HCT116 (cell line): Measurements from ENCODE around the gene PCDH15. TPM values are rescaled to one million over a fixed set of nuclear protein-coding genes. Genes with fewer than 3 reads are reported as not detected.

Experiments used
- ATAC-seq: fragments of 200-7000 bp; cut with Tn5 transposase; 2 replicates; pipeline ENCODE4 v1.9.1; 2020; ENCODE audit warnings: mild to moderate bottlenecking, moderate library complexity
- BruUV-seq: library from RNA; stranded (reverse); fragments of 400-500 nt; replicated peaks from 2 replicates; lab custom pipeline; 2021; lab: Mats Ljungman, UMichigan
- CTCF ChIA-PET: fragments of 300-600 bp; sonication (Branson Sonifier 250); formaldehyde crosslinking; loops from one replicate; lab custom pipeline; 2021; ENCODE audit warnings: antibody characterized with exemption; lab: Charles Lee
- POLR2A ChIA-PET: fragments of 300-600, 350-600 bp; sonication (Branson Sonifier 250); formaldehyde crosslinking; loops from one replicate; lab custom pipeline; 2021; ENCODE audit warnings: antibody characterized with exemption; lab: Charles Lee
- RAD21 ChIA-PET, 2 experiments: fragments of 300-600 bp; sonication (Branson Sonifier 250); formaldehyde crosslinking; loops; one replicate each; lab custom pipeline; 2023; ENCODE audit warnings: low total read pairs in 2 of 2; ENCODE audit not compliant: uncharacterized antibody in 2 of 2, unreplicated experiment in 2 of 2, low non-redundant PET in 1 of 2; lab: Charles Lee
- DNase-seq: peaks from one replicate; pipeline ENCODE4 v3.0.0-alpha.2; 2010; ENCODE audit warnings: low read depth, low spot score
- H2AFZ ChIP-seq: fragments of 200-600 bp; shearing (Covaris generic), sonication (generic); 2 replicates; pipeline ENCODE4 v1.6.1; 2017; ENCODE audit warnings: low read depth, mixed run types, mixed read lengths, antibody characterized with exemption, low read length; ENCODE audit not compliant: poor library complexity, severe bottlenecking
- H3K27ac ChIP-seq: 2 replicates; pipeline ENCODE4 v1.5.1; 2012; ENCODE audit warnings: low read depth, low read length
- H3K27me3 ChIP-seq: fragments of 200-600 bp; sonication (generic); 2 replicates; pipeline ENCODE4 v1.6.1; 2016; ENCODE audit warnings: mixed run types, low read length, mixed read lengths; ENCODE audit not compliant: insufficient read depth
- H3K36me3 ChIP-seq, 2 experiments: fragments of 200-500 bp in 1 of 2; fragments of 200-600 bp in 1 of 2; sonication (Bioruptor generic) in 1 of 2; sonication (generic) in 1 of 2; 2 replicates each; pipeline versions ENCODE4 v1.5.1 to v1.6.1; 2014 to 2016; ENCODE audit warnings: low read length in 2 of 2, inconsistent platforms in 1 of 2, mixed read lengths in 1 of 2, mixed run types in 1 of 2; ENCODE audit not compliant: insufficient read depth in 2 of 2, control insufficient read depth in 1 of 2
- H3K4me1 ChIP-seq, 2 experiments: fragments of 200-600 bp in 1 of 2; sonication (generic) in 1 of 2; 2 replicates each; pipeline versions ENCODE4 v1.5.1 to v1.6.1; 2012 to 2017; ENCODE audit warnings: low read length in 2 of 2, inconsistent platforms in 1 of 2, mild to moderate bottlenecking in 1 of 2, mixed read lengths in 1 of 2, mixed run types in 1 of 2, moderate library complexity in 1 of 2; ENCODE audit not compliant: insufficient read depth in 2 of 2, control insufficient read depth in 1 of 2
- H3K4me2 ChIP-seq: fragments of 200-600 bp; sonication (generic); 2 replicates; pipeline ENCODE4 v1.6.1; 2017; ENCODE audit warnings: mixed run types, low read length, mixed read lengths
- H3K4me3 ChIP-seq, 2 experiments: fragments of 200-600 bp in 1 of 2; sonication (generic) in 1 of 2; replicated peaks in 1 of 2; 2 replicates each; pipeline ENCODE4 v1.5.1; 2011 to 2016; ENCODE audit warnings: low read length in 2 of 2, control low read depth in 1 of 2, low read depth in 1 of 2, mild to moderate bottlenecking in 1 of 2, mixed read lengths in 1 of 2, mixed run types in 1 of 2
- H3K79me2 ChIP-seq: fragments of 200-600 bp; sonication (generic); 2 replicates; pipeline ENCODE4 v1.6.1; 2017; ENCODE audit warnings: mild to moderate bottlenecking, mixed run types, low read length, moderate library complexity, mixed read lengths; ENCODE audit not compliant: insufficient read depth
- H3K9ac ChIP-seq: fragments of 200-600 bp; sonication (generic); 2 replicates; pipeline ENCODE4 v1.6.1; 2016; ENCODE audit warnings: low read length, mixed read lengths
- H3K9me2 ChIP-seq: fragments of 200-600 bp; sonication (generic), shearing (Covaris generic); 2 replicates; pipeline ENCODE4 v1.6.1; 2017; ENCODE audit warnings: mixed run types, mild to moderate bottlenecking, moderate library complexity; ENCODE audit not compliant: insufficient read depth
- H3K9me3 ChIP-seq, 2 experiments: fragments of 200-500 bp in 1 of 2; fragments of 200-600 bp in 1 of 2; sonication (Bioruptor generic) in 1 of 2; sonication (generic) in 1 of 2; 2 replicates each; pipeline ENCODE4 v1.6.1; 2014 to 2017; ENCODE audit warnings: low read length in 2 of 2, mixed read lengths in 2 of 2, inconsistent platforms in 1 of 2, low read depth in 1 of 2, mild to moderate bottlenecking in 1 of 2, mixed run types in 1 of 2, moderate library complexity in 1 of 2; ENCODE audit not compliant: control insufficient read depth in 1 of 2, insufficient read depth in 1 of 2
- H4K20me1 ChIP-seq: fragments of 200-600 bp; sonication (generic), shearing (Covaris generic); 2 replicates; pipeline ENCODE4 v1.6.1; 2017; ENCODE audit warnings: mixed run types, mild to moderate bottlenecking, moderate library complexity; ENCODE audit not compliant: insufficient read depth
- EGR1 ChIP-seq: IDR thresholded peaks from 2 replicates; pipeline ENCODE4 v1.6.1; 2012; ENCODE audit warnings: low read depth
- EZH2phosphoT487 ChIP-seq: fragments of 200-600 bp; IDR thresholded peaks from 2 replicates; pipeline ENCODE4 v1.6.1; 2018; ENCODE audit warnings: antibody characterized with exemption, borderline replicate concordance
- FOSL1 ChIP-seq: IDR thresholded peaks from 2 replicates; pipeline ENCODE4 v1.6.1; 2012; ENCODE audit warnings: low read depth
- JUND ChIP-seq: IDR thresholded peaks from 2 replicates; pipeline ENCODE4 v1.6.1; 2012
- TCF7L2 ChIP-seq: IDR thresholded peaks from 2 replicates; pipeline ENCODE4 v1.7.0; 2011; ENCODE audit warnings: borderline replicate concordance, inconsistent platforms; ENCODE audit not compliant: insufficient read depth, insufficient read length; ENCODE audit errors: extremely low read depth
- YY1 ChIP-seq: IDR thresholded peaks from 2 replicates; pipeline ENCODE4 v1.6.1; 2011; ENCODE audit warnings: low read length, low read depth, moderate library complexity, mild to moderate bottlenecking; ENCODE audit not compliant: insufficient replicate concordance; ENCODE audit errors: extremely low read depth
- ZFX ChIP-seq: fragments of 450-650 bp; IDR thresholded peaks from 2 replicates; pipeline ENCODE4 v1.6.1; 2017
- intact Hi-C: fragments of 100-400 bp; cut with micrococcal nuclease; formaldehyde crosslinking; loops from 2 replicates; pipeline ENCODE4 v1.10.0; 2022
- total RNA-seq: library from RNA; stranded (reverse); gene quantifications from one replicate; pipeline ENCODE4 v1.2.1, GENCODE V29; 2021; ENCODE audit not compliant: unreplicated experiment
- TF ChIP-seq, protein P1 (sequence below), 3 experiments: fragments of 200-600 bp in 1 of 3; sonication (generic) in 1 of 3; IDR thresholded peaks in 2 of 3; conservative IDR thresholded peaks in 1 of 3; 2 replicates each; pipeline ENCODE4 v1.5.1; 2012 to 2017; ENCODE audit warnings: low read depth in 2 of 3, low read length in 2 of 3, antibody characterized with exemption in 1 of 3, borderline replicate concordance in 1 of 3, control low read depth in 1 of 3, mild to moderate bottlenecking in 1 of 3, mixed read lengths in 1 of 3, mixed run types in 1 of 3, moderate library complexity in 1 of 3; ENCODE audit not compliant: insufficient read depth in 1 of 3
- TF ChIP-seq, protein P2 (sequence below): IDR thresholded peaks from 2 replicates; pipeline ENCODE4 v1.6.1; 2012
- TF ChIP-seq, protein P3 (sequence below): IDR thresholded peaks from 2 replicates; pipeline ENCODE4 v1.6.1; 2011; ENCODE audit warnings: mild to moderate bottlenecking, low read length, moderate library complexity; ENCODE audit not compliant: insufficient replicate concordance; ENCODE audit errors: extremely low read depth

PCDH15 gene
- total RNA-seq, 1 experiment from 2014 or later, result not detected

DNA sequence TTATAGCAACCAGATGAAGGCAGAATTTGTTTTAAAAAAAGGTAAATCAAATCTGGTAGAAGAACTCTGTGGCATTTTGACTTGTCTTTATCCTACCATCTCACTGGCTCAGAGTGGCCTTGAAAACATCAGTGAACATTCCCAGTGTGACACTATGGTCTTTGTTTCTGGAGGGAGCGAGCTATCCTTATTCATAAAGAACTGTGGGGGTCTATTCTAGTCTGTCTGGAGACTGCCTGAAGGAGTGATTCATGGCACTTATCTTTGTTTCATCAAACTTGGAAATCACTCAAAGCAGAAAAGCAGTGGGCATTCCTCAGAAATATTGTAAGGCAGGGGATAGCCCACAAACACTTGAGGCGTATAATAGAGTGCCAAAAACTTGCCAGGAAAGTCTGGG, 719.1 kb downstream of the PCDH15 start:
- Histone ChIP-seq H3K4me2 (no peak overlapping the region), H3K9ac (no peak overlapping the region), H3K9me2 (no peaks in the 10 kb centered on the region), H3K9me3 (peaks cover 10 to 19% of the 10 kb centered on the region in 2 experiments; a peak in 2 of 4 replicates), H3K79me2 (no peaks in the 10 kb centered on the region), H4K20me1 (no peaks in the 10 kb centered on the region), H3K4me1 (no peaks in the 10 kb centered on the region), H3K36me3 (no peaks in the 10 kb centered on the region), H3K27me3 (no peaks in the 10 kb centered on the region), H2AFZ (no peak overlapping the region), H3K4me3 (no peak overlapping the region), H3K27ac (no peak overlapping the region)
- ChIA-PET CTCF (no interaction called here), POLR2A (no interaction called here), RAD21 (no interaction called here)
- BruUV-seq, result no TSS peak
- intact Hi-C loops, result no loop called here
- DNase-seq, result no peak
- no peak for ATAC-seq
- no peak for TF ChIP-seq YY1
- TF ChIP-seq, protein P1, sequence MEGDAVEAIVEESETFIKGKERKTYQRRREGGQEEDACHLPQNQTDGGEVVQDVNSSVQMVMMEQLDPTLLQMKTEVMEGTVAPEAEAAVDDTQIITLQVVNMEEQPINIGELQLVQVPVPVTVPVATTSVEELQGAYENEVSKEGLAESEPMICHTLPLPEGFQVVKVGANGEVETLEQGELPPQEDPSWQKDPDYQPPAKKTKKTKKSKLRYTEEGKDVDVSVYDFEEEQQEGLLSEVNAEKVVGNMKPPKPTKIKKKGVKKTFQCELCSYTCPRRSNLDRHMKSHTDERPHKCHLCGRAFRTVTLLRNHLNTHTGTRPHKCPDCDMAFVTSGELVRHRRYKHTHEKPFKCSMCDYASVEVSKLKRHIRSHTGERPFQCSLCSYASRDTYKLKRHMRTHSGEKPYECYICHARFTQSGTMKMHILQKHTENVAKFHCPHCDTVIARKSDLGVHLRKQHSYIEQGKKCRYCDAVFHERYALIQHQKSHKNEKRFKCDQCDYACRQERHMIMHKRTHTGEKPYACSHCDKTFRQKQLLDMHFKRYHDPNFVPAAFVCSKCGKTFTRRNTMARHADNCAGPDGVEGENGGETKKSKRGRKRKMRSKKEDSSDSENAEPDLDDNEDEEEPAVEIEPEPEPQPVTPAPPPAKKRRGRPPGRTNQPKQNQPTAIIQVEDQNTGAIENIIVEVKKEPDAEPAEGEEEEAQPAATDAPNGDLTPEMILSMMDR (IDR thresholded peaks at IDR 0.05 in 2 of 3, conservative IDR thresholded peaks at IDR 0.05 in 1 of 3; ENCODE audit: borderline replicate concordance in 1 of 3, insufficient read depth in 1 of 3, low read depth in 2 of 3, low read length in 2 of 3), result no peak

DNA sequence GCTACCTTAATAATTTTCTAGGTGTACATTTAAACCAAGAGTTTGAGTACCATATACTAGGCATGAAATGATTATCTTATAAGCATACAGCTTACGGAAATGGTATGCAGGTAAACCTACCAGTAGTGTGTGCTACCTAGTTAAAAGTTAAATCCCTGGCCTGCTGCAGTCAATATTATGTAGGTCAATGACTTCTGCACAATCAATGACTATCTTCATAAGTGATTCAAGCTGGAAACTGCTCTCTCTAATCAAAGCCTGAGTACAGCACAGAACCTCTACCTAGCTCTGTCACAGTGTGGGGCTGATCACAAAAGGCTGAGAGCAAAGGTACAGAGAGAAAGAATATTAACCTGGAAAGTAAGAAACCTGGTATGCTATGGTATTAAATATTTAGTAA, 733.7 kb downstream of the PCDH15 start:
- POLR2A ChIA-PET, result no interaction called here
- no peaks in the 10 kb centered on the region; the same call in 1 of the 2 replicates for H4K20me1 ChIP-seq
- H3K9me2 ChIP-seq, result no peaks in the 10 kb centered on the region
- no TSS peak for BruUV-seq
- H3K27me3 ChIP-seq, result no peaks in the 10 kb centered on the region
- intact Hi-C loops, result no loop called here
- H3K9me3 ChIP-seq, result peaks cover 14 to 15% of the 10 kb centered on the region in 2 experiments; a peak in 3 of 4 replicates
- ATAC-seq, result no peak
- H3K79me2 ChIP-seq, result no peaks in the 10 kb centered on the region
- no peak overlapping the region for H3K9ac ChIP-seq
- H2AFZ ChIP-seq, result no peak overlapping the region
- no peak overlapping the region for H3K4me2 ChIP-seq
- no peak for TF ChIP-seq JUND
- TF ChIP-seq, protein P2, sequence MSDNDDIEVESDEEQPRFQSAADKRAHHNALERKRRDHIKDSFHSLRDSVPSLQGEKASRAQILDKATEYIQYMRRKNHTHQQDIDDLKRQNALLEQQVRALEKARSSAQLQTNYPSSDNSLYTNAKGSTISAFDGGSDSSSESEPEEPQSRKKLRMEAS, result no peak
- TF ChIP-seq EGR1, result no peak
- no peak for TF ChIP-seq EZH2phosphoT487
- TF ChIP-seq, protein P3, sequence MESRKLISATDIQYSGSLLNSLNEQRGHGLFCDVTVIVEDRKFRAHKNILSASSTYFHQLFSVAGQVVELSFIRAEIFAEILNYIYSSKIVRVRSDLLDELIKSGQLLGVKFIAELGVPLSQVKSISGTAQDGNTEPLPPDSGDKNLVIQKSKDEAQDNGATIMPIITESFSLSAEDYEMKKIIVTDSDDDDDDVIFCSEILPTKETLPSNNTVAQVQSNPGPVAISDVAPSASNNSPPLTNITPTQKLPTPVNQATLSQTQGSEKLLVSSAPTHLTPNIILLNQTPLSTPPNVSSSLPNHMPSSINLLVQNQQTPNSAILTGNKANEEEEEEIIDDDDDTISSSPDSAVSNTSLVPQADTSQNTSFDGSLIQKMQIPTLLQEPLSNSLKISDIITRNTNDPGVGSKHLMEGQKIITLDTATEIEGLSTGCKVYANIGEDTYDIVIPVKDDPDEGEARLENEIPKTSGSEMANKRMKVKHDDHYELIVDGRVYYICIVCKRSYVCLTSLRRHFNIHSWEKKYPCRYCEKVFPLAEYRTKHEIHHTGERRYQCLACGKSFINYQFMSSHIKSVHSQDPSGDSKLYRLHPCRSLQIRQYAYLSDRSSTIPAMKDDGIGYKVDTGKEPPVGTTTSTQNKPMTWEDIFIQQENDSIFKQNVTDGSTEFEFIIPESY, result no peak
- TF ChIP-seq ZFX, result no peak
- TF ChIP-seq, protein P1 (IDR thresholded peaks at IDR 0.05 in 2 of 3, conservative IDR thresholded peaks at IDR 0.05 in 1 of 3; ENCODE audit: borderline replicate concordance in 1 of 3, insufficient read depth in 1 of 3, low read depth in 2 of 3, low read length in 2 of 3), result no peak
- no peak for TF ChIP-seq FOSL1
- no peak for TF ChIP-seq TCF7L2
- TF ChIP-seq, all 23 proteins: peak for 0
- H3K4me3 ChIP-seq, result no peak overlapping the region
- no peak for DNase-seq
- ChIA-PET CTCF (no interaction called here), RAD21 (no interaction called here)
- H3K27ac ChIP-seq, result no peak overlapping the region
- H3K4me1 ChIP-seq, result no peaks in the 10 kb centered on the region; a peak in 1 of 4 replicates
- no peaks in the 10 kb centered on the region for H3K36me3 ChIP-seq
